ENCODE results near the gene RASGEF1C. TPM values are rescaled to one million over a fixed set of nuclear protein-coding genes. Genes with fewer than 3 reads are reported as not detected.

RASGEF1C gene
- total and polyA plus RNA-seq, 4 donors: 0.09 to 0.10 TPM; not detected in 2

DNA sequence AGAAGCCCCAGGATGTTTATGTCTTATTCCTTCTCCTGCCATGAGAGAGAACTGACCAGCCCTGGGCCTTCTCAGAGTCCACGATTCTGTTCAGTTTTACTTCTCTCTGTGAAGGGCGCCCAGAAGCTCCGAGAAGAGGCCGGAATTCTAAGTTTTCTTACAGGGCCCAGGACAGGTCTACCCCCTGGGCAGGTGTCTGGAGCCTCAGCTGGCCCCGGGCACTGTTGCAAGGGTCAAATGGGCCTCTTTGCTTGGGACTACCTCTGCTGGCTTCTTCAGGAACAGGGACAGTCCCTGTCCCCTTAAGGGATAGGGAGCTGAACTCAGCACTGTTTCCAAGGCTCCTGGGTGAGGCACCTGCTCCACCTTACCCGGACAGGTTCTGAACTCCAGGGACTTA lies 55.0 kb downstream of the RASGEF1C start:
- H3K27me3 ChIP-seq (ENCODE audit: control insufficient read depth in 4 of 4, insufficient read depth in 4 of 4, low read length in 3 of 4): no peaks in the 10 kb centered on the region
- no peak overlapping the region for H3K4me3 ChIP-seq (ENCODE audit: low read depth in 1 of 3, low read length in 3 of 3)
- WGBS: 58% methylated on average over 6 of the region's 6 CpGs
- H3K27ac ChIP-seq (ENCODE audit: low read depth in 1 of 2, low read length in 2 of 2): no peak overlapping the region
- no peak overlapping the region for H3K9ac ChIP-seq (ENCODE audit: low read depth in 1 of 2, low read length in 2 of 2)
- TF ChIP-seq RXRA (IDR thresholded peaks at IDR 0.05): no peak
- TF ChIP-seq FOXA1 (IDR thresholded peaks at IDR 0.05): no peak
- TF ChIP-seq TAF1 (conservative IDR thresholded peaks at IDR 0.05): no peak
- no peak for TF ChIP-seq RAD21 (IDR thresholded peaks at IDR 0.05)
- TF ChIP-seq, protein P1, sequence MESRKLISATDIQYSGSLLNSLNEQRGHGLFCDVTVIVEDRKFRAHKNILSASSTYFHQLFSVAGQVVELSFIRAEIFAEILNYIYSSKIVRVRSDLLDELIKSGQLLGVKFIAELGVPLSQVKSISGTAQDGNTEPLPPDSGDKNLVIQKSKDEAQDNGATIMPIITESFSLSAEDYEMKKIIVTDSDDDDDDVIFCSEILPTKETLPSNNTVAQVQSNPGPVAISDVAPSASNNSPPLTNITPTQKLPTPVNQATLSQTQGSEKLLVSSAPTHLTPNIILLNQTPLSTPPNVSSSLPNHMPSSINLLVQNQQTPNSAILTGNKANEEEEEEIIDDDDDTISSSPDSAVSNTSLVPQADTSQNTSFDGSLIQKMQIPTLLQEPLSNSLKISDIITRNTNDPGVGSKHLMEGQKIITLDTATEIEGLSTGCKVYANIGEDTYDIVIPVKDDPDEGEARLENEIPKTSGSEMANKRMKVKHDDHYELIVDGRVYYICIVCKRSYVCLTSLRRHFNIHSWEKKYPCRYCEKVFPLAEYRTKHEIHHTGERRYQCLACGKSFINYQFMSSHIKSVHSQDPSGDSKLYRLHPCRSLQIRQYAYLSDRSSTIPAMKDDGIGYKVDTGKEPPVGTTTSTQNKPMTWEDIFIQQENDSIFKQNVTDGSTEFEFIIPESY (IDR thresholded peaks at IDR 0.05): no peak
- peak; percentile 29 for DNase-seq (ENCODE audit: low spot score)
- no peaks in the 10 kb centered on the region for H3K4me1 ChIP-seq (ENCODE audit: control insufficient read depth in 4 of 4, insufficient read depth in 4 of 4, low read length in 3 of 4)
- H3K9me3 ChIP-seq (ENCODE audit: control insufficient read depth in 4 of 4, low read length in 3 of 4): peaks cover 0 to 4% (median 1%) of the 10 kb centered on the region in 4 donors
- H3K36me3 ChIP-seq (ENCODE audit: control insufficient read depth in 4 of 4, insufficient read depth in 3 of 4, low read depth in 1 of 4, low read length in 3 of 4): peaks cover 0 to 1% (median 0%) of the 10 kb centered on the region in 4 donors

DNA sequence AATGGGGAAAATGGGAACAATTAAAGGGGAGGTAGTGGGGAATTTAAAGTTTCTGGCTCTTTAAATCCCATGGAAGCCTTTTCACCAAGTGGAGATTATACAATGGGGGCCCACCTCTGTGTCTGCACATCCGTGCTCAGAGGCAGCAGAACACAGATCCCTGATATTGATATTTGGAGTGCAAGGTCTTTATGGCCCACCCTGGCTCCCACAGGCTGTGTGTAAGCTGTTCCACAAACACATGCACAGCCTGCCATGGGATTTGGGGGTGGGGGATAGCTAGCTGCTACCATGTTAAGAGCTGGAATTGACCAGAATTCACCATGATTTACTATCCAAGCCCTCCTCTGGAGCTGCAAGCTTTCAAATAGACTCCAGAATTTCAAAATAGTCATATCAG lies 55.9 kb downstream of the RASGEF1C start:
- peaks cover 0 to 2% (median under 1%) of the 10 kb centered on the region in 4 donors for H3K9me3 ChIP-seq (ENCODE audit: control insufficient read depth in 4 of 4, low read length in 3 of 4)
- DNase-seq (ENCODE audit: low spot score): no peak

More for the DNA sequence above, 55.9 kb downstream of the RASGEF1C start:
- Histone ChIP-seq H3K27ac (ENCODE audit: low read depth in 1 of 2, low read length in 2 of 2) (no peak overlapping the region), H3K36me3 (ENCODE audit: control insufficient read depth in 4 of 4, insufficient read depth in 3 of 4, low read depth in 1 of 4, low read length in 3 of 4) (peaks cover 0 to 1% (median 0%) of the 10 kb centered on the region in 4 donors), H3K9ac (ENCODE audit: low read depth in 1 of 2, low read length in 2 of 2) (no peak overlapping the region), H3K4me1 (ENCODE audit: control insufficient read depth in 4 of 4, insufficient read depth in 4 of 4, low read length in 3 of 4) (no peaks in the 10 kb centered on the region), H3K4me3 (ENCODE audit: low read depth in 1 of 3, low read length in 3 of 3) (no peak overlapping the region), H3K27me3 (ENCODE audit: control insufficient read depth in 4 of 4, insufficient read depth in 4 of 4, low read length in 3 of 4) (no peaks in the 10 kb centered on the region)
- WGBS: 0% methylated on average over 1 of the region's 1 CpG
- no peak for TF ChIP-seq HNF4G (IDR thresholded peaks at IDR 0.05)
- TF ChIP-seq JUND (IDR thresholded peaks at IDR 0.05): no peak
- no peak for TF ChIP-seq GABPA (IDR thresholded peaks at IDR 0.05 in 1 of 2, conservative IDR thresholded peaks at IDR 0.05 in 1 of 2)
- TF ChIP-seq, protein P1 (IDR thresholded peaks at IDR 0.05): no peak
- TF ChIP-seq, protein P2, sequence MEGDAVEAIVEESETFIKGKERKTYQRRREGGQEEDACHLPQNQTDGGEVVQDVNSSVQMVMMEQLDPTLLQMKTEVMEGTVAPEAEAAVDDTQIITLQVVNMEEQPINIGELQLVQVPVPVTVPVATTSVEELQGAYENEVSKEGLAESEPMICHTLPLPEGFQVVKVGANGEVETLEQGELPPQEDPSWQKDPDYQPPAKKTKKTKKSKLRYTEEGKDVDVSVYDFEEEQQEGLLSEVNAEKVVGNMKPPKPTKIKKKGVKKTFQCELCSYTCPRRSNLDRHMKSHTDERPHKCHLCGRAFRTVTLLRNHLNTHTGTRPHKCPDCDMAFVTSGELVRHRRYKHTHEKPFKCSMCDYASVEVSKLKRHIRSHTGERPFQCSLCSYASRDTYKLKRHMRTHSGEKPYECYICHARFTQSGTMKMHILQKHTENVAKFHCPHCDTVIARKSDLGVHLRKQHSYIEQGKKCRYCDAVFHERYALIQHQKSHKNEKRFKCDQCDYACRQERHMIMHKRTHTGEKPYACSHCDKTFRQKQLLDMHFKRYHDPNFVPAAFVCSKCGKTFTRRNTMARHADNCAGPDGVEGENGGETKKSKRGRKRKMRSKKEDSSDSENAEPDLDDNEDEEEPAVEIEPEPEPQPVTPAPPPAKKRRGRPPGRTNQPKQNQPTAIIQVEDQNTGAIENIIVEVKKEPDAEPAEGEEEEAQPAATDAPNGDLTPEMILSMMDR (IDR thresholded peaks at IDR 0.05; ENCODE audit: low read depth, low read length, missing input control): no peak
- TF ChIP-seq FOXA1 (IDR thresholded peaks at IDR 0.05): no peak
- TF ChIP-seq, protein P3, sequence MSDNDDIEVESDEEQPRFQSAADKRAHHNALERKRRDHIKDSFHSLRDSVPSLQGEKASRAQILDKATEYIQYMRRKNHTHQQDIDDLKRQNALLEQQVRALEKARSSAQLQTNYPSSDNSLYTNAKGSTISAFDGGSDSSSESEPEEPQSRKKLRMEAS (IDR thresholded peaks at IDR 0.05): no peak

All from liver (tissue), 9 donors.